GM18508 (cell line): ENCODE data around the gene CYSLTR2.
A peak's percentile ranks its signal among the peaks of the same experiment; 100 is the strongest.

ENCODE experiments used
- ATAC-seq: cut with Tn5 transposase; IDR thresholded peaks from one replicate; pipeline ENCODE4 v1.9.1; 2021; ENCODE audit warnings: moderate number of reproducible peaks; ENCODE audit not compliant: insufficient read depth, unreplicated experiment

The CYSLTR2 gene

GRCh38 chr13:48733739-48734335 lies 80.1 kb downstream of the CYSLTR2 start:
- ATAC-seq, result no peak

GRCh38 chr13:48735571-48735970 lies 81.8 kb downstream of the CYSLTR2 start:
- ATAC-seq, result no peak

GRCh38 chr13:48737689-48738088 lies 84.0 kb downstream of the CYSLTR2 start:
- no peak for ATAC-seq

- no peak for ATAC-seq
Observed at GRCh38 chr13:48738311-48738710, 84.6 kb downstream of the CYSLTR2 start.

GRCh38 chr13:48739386-48739964 lies 85.7 kb downstream of the CYSLTR2 start:
- no peak for ATAC-seq

GRCh38 chr13:48741377-48741776 lies 87.6 kb downstream of the CYSLTR2 start:
- ATAC-seq, result no peak

GRCh38 chr13:48746821-48747220 lies 93.1 kb downstream of the CYSLTR2 start:
- ATAC-seq, result no peak

GRCh38 chr13:48748681-48749080 lies 95.0 kb downstream of the CYSLTR2 start:
- no peak for ATAC-seq

GRCh38 chr13:48749144-48749543 lies 95.4 kb downstream of the CYSLTR2 start:
- no peak for ATAC-seq

GRCh38 chr13:48749699-48750473 lies 96.2 kb downstream of the CYSLTR2 start:
- ATAC-seq, result peak; percentile 92

- no peak for ATAC-seq
Observed at GRCh38 chr13:48750588-48751383, 97.1 kb downstream of the CYSLTR2 start.

GRCh38 chr13:48760626-48761025 lies 106.9 kb downstream of the CYSLTR2 start:
- no peak for ATAC-seq
